HG02642 (cell line): Measurements from ENCODE around the gene PLEKHG4.

ENCODE experiments used
- ATAC-seq: cut with Tn5 transposase; IDR thresholded peaks from one replicate; pipeline ENCODE4 v1.9.1; 2021; ENCODE audit warnings: mild to moderate bottlenecking; ENCODE audit not compliant: unreplicated experiment, poor library complexity

The PLEKHG4 gene

DNA sequence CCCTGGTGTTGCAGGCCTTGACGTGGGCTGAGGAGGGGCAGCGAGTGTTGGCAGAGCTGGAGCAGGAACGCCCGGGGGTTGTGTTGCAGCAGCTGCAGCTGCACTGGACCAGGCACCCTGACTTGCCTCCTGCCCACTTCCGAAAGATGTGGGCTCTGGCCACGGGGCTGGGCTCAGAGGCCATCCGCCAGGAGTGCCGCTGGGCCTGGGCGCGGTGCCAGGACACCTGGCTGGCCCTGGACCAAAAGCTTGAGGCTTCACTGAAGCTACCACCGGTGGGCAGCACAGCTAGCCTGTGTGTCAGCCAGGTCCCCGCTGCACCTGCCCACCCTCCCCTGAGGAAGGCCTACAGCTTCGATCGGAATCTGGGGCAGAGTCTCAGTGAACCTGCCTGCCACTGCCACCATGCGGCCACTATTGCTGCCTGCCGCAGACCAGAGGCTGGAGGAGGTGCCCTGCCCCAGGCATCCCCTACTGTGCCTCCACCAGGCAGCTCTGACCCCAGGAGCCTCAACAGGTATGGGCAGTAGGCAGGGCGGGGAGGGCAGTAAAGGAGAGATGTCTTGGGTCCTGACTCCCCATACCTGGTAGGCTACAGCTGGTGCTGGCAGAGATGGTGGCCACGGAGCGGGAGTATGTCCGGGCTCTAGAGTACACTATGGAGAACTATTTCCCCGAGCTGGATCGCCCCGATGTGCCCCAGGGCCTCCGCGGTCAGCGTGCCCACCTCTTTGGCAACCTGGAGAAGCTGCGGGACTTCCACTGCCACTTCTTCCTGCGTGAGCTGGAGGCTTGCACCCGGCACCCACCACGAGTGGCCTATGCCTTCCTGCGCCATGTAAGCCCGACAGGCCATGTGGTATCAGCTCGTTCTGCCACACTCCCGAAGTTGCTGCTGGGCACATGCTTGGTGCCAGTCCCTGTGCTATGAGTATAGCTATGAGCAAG is 5.6 kb downstream of the PLEKHG4 start:
- ATAC-seq = no peak

DNA sequence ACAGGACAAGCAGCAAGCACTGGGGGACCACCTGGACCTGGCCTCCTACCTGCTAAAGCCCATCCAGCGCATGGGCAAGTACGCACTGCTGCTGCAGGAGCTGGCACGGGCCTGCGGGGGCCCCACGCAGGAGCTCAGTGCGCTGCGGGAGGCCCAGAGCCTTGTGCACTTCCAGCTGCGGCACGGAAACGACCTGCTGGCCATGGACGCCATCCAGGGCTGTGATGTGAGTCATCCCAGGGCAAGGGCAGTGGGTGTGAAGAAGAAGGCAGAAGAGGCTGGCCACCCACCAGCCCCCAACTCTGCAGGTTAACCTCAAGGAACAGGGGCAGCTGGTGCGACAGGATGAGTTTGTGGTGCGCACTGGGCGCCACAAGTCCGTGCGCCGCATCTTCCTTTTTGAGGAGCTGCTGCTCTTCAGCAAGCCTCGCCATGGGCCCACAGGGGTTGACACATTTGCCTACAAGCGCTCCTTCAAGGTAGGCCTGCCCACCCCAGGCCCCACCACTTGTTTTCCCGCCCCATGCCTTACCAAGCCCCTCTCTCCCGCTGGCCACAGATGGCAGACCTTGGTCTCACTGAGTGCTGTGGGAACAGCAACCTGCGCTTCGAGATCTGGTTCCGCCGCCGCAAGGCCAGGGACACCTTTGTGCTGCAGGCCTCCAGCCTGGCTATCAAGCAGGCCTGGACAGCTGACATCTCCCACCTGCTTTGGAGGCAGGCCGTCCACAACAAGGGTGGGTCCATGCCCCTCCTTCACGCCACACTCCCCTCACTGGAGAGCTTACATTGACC is 7.3 kb downstream of the PLEKHG4 start:
- no peak for ATAC-seq

DNA sequence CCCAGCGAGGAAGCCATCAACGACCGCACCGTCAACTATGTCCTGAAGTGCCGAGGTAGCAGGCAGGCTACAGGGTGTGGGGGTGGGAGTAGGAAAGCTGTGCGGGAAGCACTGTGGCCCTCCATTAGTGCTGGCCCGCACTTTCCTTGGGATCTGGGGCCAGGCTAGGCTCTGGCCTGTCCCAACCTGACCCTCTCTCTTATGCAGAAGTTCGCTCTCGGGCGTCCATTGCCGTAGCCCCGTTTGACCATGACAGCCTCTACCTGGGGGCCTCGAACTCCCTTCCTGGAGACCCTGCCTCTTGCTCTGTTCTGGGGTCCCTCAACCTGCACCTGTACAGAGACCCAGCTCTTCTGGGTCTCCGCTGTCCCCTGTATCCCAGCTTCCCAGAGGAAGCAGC is 8.6 kb downstream of the PLEKHG4 start:
- no peak for ATAC-seq

DNA sequence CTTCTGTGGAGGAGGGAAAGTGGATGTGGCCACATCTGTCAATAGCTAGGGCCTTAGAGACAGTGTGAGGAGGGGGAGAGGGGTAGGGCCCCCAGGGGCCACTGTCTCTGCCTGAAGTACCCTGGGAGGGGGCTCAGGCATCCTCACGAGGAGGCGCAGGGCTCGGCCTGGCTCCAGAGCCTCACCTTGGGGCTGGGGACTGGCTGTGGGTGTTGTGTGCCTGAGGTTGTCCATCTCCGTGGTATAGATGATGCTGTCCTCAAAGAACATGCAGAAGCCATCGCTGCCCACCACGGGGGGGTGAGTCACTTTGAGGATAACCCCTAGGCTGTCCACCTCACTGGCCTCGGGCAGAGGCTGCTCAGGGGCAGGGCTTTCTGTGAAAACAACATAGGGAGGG is 12.1 kb downstream of the PLEKHG4 start:
- no peak for ATAC-seq

DNA sequence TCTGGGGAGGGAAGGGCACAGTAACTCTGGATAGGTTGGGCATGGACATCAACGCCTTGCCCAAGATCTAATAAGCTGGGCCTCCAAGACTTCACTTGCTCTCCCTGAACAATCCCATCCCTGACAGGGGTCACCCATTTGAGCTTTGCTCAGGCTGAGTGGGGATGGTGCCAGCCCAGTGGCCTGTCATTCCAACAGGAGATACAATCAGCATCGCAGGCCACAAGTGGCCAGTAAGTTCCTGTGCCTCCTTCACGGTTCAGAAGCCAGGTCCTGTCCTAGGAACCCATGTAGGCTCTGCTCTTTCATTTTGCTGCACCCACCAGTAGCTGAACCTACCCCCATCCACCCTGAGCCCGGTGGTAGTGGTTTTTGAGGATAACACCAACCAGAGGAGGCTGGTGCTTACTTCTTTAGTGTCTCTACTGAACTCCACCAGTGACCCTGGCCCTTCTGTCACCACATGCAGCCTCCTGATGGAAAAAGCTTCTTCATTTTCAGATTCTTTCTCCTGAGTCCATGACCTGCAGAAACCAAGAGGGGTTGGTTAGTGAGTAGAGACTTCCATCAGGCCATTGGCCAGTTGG is 14.9 kb downstream of the PLEKHG4 start:
- no peak for ATAC-seq

DNA sequence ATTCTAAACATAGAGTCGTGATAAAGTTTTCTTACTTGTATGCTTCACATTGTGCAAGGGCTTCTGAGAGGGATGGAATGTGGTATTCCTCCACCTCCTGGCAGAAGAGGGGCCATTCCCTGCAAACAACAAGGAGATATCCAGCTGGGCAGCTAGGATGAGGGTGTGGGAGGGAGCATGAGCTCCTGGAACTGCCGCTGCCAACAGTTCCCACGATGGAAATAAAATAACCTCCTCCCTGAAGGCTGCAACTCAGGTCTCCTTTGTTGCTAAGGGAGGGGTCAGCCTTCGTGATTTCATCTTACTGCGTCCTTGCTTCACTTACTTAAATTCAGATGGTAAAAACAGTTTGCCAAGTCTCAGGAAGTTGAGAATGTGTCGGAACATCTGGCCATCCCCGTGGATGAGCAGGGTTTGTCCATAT is 15.6 kb downstream of the PLEKHG4 start:
- no peak for ATAC-seq

DNA sequence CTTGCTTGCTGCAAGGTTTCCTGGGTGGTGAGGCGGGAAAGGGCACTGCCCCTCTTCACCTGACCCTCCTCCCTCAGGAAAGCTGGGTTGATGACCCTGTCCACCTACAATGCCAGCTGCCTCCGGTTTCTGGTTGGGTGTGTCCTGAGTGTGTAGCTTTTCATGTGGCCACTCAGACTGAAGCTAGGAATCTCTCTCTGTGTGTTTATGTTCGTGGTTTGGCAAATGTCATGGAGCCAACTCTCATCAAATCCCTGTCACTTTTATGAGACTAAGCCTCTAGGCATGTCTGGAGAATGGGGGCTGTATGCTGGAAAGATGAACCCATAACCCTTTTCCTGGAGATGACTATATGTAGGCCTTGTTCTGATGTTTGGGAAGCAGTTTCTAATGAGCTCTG is 17.1 kb downstream of the PLEKHG4 start:
- no peak for ATAC-seq

DNA sequence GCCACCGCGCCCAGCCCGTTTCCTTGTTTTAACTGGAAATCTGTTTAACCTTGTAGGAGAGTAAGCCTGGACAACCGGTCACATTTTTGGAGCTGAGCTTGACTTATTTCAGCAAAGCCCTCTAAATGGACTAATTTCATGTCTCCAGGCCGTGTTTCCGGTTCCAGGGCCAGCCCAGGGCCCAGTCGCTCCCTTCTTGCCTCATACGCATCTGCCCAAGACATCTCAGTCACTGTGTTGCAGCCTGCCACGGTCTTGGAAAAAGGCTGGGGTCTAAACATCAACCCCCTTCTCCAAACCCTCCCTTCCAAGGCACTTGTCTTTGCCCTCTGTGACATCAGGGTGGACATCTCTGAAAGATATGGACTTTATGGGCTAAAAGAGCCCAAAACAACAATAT is 18.9 kb downstream of the PLEKHG4 start:
- no peak for ATAC-seq

DNA sequence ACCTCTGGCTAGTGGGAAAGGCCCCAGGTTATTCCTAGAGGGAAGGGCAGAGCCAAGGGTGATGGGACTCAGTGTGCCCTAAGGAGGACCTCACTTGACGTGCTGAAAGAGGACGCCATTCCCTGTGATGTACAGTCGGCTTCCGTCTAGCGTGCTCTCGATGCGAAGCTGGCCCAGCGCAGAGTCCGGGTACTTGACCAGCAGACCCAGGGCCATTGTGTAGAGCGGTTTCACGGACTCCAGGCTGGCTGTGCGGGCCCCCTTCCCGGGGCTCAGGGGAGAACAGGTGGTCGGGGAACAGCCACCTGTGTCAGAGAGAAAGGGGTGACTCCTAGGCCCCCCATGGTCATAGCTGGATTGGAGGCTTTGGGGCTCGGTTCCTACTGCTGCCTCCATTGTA is 19.9 kb downstream of the PLEKHG4 start:
- ATAC-seq = no peak

DNA sequence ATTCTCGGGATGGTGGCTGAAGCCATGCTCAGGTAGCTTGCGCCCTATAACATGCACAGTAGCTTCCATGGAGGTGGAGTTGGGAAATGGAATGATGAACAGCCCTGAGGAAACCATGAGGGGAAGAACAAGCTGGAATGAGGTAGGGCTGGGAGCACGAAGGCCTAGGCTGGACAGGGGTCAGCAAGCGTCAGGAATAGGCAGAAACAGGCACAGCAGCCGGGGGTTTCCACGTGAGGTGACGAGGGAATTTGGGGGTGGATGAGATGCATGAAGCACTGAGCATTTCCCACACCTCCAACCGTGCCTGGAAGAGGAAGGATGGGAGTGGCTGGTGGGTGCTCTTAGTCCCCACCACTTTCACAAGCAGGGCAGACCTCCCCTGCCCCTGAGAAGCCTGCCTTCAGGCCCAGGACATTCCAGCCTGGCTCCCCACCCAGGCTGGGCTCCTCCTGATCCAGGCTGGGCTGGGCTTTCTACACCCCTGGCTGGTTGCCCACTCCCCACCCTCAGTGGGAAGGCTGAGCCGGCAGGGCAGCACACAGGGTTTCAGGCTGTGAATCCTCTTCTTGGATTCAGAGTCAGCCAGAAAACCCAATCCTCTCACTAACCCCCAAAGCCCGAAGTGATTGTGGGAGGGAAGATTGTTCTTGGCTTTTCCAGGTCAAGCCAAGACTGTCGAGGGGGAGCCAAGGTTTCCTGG is 21.9 kb downstream of the PLEKHG4 start:
- ATAC-seq = no peak

DNA sequence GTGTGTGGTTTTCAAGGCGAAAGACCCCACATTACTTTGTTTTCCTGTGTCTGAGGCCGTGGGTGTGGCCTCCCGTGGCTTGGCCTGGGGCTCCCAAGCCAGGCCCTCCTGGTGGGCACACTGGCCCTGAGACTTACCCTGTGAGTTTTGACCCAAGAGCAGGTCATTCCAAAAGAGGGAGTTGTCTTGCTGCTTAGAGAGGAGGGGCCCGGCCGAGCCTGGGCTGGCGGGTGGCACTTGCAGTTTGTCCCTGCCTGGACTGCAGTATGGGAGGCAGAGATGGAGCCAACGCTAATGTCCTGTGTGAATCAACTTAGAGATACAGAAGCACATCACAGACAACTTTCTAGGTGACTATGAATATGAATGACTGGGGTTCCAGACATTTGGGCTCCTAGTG is 22.7 kb downstream of the PLEKHG4 start:
- ATAC-seq = no peak

DNA sequence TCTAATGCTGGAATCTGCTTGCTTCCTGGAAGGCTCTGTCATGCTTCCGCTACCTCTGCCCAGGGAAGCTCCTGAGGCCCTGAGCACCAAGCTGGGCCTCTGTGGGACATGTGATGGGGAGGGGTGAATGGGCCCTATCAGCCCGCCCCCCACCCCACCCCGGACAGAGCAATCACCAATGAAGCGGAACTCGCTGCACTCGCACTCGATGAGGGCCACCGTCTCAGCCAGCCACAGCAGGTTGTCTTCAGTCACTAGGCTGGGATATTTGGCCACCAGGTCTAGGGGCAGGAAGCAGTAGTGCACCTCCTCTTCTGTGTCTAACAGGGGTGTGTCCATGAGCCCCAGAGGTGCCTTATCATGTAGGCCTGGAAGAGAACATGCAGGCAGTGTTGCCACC is 23.6 kb downstream of the PLEKHG4 start:
- no peak for ATAC-seq

DNA sequence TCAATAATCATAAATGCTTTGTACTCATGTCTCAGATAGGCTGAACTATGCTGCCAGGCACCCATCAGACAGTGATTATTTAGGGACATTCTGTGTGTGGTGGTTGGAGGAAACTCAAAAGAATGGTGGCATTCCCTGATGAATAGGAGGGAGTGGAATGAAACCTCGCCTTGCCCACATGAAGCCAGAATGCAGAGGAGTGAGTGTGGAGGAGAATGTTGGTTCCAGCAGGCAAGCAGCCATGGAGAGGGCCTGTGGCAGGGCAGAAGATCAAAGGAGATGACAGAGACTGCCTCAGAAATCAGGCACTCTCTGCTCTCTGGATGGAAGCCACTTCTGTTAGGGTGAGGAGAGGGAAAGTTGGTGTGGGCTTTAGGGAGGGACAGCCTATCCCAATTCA is 24.7 kb downstream of the PLEKHG4 start:
- no peak for ATAC-seq

DNA sequence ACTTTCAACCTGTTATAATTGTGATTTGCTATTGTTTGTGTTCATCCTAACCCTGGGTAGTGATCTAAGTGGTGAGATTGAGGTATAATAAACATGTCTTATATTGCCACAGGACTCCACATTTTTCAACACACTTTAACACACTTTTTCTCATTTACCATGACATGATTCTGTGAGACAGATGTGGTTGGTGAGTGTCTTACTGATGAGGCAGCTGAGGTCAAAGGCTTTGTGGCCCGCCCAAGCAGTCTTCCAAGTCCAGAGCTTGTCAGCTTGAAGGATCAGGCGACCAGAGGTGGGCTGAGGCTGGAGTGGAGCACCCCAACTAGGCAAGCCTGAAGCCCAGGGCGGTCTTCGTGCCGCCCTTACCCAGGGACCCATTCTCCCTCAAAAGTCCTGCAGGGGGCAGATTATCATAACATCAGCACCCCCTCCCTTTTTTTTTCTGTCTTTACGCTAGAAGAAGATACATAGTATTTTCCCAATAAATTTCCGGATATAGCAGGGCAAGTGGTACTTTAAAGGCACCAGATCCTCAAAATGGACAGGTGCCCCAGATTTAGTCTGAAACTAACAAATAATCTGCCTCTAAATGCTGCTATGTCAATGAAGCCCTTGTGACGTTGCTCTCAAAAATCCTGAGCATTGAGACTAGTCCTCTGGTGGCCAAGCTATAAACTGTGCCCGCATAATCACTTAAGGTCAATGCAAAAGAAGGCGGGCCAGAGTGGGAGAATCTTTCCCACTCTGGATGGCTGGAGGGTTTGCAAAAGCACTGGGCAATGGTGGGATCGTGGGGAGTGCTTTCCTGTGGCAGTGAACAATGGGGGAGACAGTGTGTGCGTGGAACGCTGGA is 26.1 kb downstream of the PLEKHG4 start:
- ATAC-seq = no peak

DNA sequence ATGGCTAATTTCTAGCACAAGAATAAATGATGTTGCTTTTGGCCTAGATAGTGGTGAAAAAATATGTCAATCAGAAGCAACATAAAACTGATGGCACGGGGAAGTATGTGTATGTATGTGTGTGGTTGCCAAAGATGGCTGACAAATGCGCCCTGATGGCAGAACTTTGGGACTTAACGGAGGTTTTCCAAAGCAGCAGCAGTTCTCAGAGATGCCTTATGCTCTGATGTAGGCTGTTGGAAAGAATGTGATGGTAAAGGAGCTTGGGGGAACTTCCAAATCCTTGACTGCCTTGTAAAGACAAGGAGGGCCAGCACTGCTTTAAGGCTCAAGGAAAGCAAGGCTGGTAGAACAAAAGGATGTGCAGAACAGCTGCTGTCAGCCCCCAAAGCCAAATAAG is 31.2 kb downstream of the PLEKHG4 start:
- ATAC-seq = no peak

DNA sequence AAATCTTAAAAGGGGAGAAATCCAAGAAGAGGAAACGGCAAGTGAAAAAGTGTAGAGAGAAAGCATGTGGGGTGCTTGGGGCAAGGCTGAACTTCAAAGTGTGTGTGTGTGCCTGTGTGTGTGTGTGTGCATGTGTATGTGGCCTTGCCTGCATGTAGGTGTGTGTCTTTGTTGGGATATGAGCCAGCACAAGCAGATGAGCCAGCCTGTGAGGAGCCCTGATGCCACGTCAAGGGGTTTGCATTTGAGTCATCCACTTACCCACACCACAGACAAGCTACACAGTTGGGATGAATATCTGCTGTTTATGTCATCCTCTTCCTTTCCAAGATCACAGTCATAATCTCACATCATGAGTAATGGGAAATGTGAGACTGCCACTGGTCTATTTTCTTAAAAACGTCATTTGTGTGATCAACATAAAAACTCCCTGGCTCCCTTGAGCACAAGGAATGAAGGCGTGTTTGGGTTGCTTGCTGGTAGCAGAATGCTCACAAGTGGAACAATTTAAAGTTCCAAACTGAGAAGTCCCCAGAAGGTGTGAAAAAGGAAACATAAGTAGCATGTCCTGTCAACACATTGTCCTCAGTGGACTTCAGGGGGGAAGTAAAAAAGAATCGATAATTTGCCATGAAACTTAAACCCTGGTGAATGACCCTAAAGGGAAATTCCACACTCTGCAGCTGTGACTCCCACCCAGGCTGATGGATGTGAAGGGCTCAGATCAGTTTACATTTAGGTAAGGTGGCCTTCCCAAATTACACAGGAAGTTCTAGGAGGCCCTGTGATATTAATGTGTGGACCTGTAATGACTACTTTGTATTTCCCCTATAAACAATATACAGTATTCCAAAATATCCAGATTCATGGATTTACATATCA is 32.5 kb downstream of the PLEKHG4 start:
- peak; percentile 83 for ATAC-seq

DNA sequence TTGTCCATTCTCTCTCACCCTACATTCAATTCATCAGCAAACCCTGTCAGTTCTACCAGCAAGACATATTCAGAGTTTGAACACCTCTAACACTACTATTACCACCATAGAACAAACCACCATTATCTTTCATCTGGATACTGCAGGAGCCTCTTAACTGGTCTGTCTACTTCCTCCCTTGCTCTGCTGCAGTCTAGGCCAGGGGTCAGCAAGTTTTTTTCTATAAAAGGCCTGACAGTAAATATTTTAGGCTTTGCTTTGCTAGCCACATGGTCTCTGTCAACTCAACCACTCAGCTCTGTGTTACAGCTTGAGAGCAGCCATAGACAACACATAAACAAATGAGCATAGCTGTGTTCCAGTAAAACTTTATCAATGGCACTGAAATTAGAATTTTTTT is 33.4 kb downstream of the PLEKHG4 start:
- no peak for ATAC-seq

DNA sequence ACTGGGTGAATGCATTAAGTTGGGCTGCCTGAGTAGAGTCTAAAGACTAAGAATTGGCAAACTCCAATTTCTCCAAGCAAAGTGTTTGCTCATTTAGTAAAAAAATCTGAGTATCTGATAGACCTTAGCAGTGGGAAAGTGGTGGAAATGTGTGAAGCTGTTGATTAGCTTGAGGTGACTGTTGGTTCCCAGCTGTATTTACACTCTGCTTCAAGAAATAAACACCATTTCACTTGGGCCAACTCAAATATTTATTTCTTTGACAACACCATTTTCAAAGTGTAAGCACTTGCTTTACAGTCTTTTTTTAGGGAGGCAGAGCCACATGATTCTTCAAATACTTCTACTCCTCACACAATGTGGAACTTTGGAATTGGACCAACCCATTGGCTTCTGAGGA is 38.5 kb downstream of the PLEKHG4 start:
- no peak for ATAC-seq

DNA sequence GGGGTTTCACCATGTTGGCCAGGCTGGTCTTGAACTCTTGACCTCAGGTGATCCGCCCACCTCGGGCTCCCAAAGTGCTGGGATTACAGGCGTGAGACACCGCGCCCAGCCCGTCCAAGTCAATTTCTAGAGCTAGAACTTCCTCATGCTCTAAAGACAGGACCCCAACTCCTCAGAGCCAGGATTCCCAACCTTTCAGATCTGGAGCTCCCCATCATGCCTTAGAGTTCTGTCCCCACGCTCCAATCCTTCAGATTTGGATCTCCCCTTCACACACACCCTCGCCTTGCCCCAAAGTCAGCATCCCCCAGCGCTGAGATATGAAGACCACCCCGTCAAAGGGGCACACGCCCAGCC is 46.8 kb downstream of the PLEKHG4 start:
- no peak for ATAC-seq
